GM19193 (cell line): ENCODE results near the gene KCNK4.

Experiments
- POLR2A ChIP-seq: IDR thresholded peaks from 4 replicates; pipeline ENCODE4 v1.6.1; 2011; ENCODE audit not compliant: insufficient read depth, insufficient read length; ENCODE audit errors: extremely low read depth

Gene KCNK4

DNA sequence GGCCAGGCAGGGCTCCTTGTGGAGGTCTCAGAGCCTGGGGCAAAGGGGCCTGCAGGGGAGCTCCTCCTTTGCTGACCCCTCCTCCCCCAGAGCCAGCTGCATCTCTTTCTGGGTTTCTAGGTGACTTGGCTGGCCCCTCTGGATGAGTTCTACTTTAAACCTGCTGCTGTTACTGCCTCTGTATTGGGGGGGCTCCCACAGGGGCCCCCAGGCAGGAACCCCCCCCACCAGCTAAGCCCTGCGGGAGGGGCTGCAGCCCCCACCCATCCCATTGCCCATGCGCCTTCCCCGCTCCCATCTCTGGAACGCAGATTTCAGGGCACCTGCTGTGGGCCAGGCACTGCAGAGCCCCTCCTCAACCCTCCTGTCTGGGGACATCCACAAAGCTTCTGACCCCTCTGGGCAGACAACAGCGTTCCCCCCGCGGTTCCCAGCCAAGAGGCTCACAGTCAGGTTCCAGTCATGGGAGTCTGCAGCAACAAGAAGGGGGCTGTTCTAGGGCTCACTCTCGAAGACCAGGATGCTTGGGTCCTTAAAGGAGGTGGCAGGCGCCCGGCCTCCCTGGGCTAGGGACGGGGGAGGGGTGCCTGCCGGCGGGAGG is 40.6 kb upstream of the KCNK4 start:
- TF ChIP-seq POLR2A, result no peak

DNA sequence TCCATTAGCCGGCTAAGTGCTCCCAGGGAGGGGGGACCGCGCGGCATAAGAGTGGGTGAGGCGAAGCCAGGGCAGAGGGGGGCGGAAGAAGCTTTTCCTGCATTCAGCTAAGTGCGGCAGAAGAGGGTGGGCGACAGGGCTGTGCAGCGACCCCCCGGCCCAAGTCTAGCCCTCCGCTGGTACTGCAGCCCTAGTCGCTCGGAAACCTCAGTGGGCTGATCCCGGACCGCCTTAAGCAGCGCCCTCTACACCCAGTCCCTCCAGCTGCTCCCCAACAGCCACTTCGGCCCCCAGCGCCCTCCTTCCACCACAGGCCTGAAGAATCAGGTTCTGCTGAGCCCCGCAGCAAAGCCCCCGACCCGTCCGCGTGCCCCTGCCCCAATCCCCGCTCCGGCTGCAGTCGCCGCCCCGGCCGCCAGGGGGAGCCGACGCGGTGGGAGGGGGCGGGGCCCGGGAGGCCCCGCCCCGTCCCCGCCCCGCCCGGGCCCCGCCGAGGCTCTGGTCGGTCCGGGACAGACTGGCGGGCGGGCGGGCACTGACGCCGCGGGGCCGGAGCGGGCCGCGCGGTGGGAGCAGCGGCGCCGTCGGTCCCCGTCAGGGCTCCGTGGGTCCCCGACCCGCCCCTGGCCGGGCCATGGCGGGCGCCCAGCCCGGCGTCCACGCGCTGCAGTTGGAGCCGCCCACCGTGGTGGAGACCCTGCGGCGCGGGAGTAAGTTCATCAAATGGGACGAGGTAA is 39.9 kb upstream of the KCNK4 start, which contains the start of gene PLCB3:
TSS of gene PLCB3 (plus strand) at position 515 of the 737 bp plus-strand sequence. CDS start at position 635, 120 bp downstream.
- peak; percentile 48 for TF ChIP-seq POLR2A

DNA sequence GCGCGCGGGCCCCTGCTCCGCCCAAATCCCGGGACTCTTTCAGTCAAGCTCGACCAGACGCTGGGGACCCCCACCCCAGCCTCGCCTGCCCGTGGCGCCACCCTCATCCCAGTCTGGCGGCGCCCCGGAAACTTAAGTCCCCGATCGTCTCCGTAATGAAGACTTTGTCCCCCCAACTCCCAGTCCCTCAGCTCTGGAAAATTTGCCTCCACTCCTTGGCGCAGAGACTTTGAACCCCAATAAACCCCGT is 39.4 kb upstream of the KCNK4 start:
- TF ChIP-seq POLR2A, result no peak

DNA sequence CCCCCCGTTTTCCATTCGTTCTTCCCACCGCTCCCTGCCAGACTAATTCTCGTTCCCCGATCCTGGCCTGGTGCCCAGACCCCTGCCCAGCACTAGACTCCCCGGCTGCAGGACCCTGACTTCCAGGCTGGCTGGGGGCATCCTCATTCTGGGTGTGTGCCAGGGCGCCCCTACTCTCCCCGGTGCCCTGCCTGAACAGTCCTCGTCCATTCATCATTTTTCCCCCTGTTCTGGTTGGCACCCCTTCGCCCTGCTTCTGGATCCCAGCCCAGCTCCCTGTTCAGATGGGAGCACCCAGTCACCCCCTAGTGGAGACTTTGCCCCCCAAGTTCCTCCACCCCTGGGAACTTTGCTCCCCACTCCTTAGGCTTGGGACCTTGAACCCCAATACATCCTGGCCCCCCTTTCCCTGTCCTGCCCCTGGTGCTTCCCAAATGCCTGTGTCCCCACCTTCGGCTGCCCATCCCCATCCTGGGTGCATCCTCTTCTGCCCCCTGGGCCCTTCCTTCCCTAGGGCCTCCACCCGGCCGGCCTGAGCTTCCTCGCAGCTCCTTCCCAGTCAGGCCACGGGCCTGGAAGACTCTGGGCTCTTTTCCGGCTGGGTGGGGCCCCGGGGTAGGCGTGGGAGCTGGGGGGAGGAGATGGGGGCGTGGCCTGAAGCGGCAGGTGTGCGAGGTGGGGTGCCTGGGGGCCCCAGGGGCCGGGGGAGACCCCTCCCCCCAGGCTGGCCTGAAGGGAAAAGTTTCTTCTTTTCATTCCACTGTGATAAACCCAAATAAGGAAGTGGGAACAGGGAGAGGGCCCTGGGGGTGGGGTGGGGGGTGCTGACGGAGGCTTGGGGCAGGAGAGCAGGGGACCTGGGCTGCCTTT is 38.9 kb upstream of the KCNK4 start:
- TF ChIP-seq POLR2A, result no peak

DNA sequence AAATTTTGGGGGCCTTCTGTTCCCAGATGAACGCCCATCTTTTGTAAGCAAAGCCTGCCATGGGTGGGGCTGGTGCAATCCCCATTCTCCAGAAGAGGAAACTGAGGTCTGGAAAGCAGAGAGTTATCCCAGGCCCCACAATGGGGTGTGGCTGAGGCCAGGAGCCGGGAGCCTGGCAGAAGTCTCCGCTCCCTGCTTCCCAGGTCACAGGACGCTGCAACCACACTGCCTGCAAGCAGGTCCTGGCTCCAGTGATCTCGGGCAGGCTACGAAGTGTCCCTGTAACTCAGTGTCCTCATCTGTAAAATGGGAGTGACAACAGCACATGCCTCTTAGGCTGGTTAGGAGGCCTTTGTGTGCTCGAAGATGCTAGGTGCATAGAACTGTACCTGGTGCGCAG is 38.1 kb upstream of the KCNK4 start:
- TF ChIP-seq POLR2A, result no peak

DNA sequence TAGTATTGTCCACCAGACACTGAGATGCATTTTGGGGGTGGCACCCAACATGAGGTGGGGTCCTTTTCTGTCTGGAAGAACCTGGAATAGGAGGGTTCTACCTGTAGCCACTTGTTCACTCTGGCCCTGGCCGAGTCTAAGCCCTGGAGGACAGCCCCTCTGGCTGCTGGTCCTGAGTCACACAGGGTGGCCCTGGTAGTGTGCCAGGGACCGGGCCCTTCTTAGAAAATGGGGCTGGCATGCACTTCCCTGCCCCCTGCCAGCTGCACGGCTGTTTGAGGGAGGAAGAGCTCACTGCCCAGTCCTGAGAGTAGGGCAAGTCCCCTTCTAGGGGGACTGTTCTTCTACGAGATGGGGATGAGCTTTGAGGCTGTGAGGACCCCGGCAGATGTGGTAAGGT is 37.6 kb upstream of the KCNK4 start:
- TF ChIP-seq POLR2A, result no peak

DNA sequence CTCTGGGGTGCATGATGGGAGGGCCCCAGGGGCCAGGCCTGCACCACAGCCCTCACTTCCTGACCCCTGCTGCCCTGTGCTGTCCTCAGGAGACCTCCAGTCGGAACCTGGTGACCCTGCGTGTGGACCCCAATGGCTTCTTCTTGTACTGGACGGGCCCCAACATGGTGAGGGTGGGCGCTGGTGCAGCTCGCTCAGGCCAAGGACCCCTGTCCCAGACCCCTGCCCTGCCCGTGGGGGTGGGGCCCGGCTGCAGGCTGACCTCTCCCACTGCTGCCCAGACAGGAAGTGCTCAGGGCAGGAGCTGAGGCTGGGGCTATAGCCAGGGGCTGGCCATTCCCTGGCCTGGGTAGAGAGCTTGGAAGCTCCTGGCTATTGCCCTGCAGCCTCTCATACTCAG is 36.8 kb upstream of the KCNK4 start:
- no peak for TF ChIP-seq POLR2A

DNA sequence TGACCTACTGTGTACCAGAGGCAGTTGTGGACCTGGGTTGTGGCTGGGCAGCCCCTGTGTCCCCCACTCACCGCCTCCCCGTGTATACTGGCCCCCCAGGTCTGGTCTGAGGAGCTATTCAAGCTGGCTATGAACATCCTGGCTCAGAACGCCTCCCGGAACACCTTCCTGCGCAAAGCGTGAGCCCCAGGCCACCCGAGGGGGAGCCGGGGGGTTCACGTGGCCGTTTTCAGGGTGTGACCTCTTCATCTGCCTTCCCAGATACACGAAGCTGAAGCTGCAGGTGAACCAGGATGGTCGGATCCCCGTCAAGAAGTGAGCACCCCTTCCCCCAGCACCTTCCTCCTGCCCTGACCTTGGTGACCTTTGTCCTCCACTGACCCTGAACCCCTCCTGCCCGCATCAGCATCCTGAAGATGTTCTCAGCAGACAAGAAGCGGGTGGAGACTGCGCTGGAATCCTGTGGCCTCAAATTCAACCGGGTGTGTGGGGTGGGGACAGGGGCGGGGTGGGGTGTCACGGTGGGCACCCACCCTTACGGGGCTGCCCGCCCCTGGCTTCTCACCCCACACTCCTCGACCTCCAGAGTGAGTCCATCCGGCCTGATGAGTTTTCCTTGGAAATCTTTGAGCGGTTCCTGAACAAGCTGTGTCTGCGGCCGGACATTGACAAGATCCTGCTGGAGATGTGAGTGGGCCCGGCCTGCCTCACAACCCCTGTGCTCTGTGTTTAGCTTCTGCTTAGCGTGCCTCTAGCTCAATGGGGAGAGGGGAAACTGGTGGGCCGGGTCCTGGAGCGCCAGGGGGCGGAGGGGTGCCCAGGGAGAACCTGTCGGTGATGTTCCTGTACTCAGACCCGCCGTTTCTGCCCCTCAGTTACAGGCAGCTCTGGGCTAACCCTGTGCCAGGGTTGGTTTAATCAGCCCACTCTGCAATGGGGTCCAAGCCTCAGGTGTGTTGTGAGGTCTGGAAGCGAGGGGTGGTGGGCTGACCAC is 35.7 kb upstream of the KCNK4 start:
- no peak for TF ChIP-seq POLR2A

DNA sequence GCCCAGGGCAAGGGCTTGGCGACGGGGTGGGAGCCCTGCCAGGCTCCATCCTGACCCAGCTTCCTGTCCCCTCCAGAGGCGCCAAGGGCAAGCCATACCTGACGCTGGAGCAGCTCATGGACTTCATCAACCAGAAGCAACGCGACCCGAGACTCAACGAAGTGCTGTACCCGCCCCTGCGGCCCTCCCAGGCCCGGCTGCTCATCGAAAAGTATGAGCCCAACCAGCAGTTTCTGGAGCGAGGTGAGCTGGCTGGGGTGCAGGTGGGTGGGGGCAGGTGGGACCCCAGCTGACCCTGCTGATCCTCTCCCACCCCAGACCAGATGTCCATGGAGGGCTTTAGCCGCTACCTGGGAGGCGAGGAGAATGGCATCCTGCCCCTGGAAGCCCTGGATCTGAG is 34.8 kb upstream of the KCNK4 start:
- no peak for TF ChIP-seq POLR2A

DNA sequence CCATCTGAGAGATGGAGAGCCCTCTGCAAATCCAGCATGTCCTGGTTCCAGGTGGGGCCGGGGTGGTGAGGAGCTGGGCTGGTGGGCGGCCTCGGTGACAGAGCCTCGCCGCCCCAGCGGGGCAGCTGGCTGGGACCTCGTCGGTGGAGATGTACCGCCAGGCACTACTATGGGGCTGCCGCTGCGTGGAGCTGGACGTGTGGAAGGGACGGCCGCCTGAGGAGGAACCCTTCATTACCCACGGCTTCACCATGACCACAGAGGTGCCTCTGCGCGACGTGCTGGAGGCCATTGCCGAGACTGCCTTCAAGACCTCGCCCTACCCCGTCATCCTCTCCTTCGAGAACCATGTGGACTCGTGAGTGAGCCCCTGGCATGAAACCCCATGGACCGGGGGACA is 32.7 kb upstream of the KCNK4 start:
- TF ChIP-seq POLR2A, result no peak

DNA sequence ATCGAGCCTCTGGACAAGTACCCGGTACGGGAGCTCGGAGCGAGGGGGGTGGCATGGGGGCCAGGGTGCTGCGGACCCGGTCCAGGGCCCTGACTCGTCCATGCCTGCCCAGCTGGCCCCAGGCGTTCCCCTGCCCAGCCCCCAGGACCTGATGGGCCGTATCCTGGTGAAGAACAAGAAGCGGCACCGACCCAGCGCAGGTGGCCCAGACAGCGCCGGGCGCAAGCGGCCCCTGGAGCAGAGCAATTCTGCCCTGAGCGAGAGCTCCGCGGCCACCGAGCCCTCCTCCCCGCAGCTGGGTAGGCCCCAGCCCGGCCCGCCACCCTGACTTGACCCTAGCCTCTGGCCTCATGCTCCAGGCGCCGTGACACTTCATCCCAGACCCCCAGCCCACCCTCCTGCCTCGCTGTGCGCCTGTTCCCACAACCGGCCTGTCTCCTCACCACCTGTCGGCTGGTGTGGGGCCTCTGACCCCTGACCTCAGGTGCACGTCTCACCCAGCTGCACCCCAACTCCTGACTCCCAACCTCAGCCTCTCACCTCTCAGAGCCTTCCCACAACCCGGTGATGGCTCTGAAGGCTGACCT is 32.1 kb upstream of the KCNK4 start:
- no peak for TF ChIP-seq POLR2A

DNA sequence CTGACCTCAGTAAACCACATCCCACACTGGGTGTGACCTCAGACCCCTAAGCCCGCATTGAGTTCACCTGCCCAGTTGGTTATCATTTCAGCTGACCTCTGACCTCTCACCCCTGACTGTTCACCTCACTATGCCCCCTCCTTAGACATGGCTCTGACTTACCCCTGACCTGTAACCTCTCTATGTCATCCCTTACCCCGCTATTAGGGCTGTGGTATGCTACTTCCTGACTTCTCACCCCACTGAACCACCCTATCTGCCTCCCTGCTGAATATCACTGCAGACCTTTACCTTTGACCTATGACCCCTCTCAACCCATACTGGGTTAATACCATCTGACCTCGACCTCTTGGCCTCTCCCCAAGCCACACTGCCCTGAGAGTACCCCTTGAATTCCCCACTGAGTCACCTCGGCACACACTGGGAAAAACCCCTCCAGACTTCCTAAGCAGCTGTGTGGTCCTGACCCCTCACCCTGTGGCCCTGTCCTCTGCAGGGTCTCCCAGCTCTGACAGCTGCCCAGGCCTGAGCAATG is 31.5 kb upstream of the KCNK4 start:
- TF ChIP-seq POLR2A, result no peak

DNA sequence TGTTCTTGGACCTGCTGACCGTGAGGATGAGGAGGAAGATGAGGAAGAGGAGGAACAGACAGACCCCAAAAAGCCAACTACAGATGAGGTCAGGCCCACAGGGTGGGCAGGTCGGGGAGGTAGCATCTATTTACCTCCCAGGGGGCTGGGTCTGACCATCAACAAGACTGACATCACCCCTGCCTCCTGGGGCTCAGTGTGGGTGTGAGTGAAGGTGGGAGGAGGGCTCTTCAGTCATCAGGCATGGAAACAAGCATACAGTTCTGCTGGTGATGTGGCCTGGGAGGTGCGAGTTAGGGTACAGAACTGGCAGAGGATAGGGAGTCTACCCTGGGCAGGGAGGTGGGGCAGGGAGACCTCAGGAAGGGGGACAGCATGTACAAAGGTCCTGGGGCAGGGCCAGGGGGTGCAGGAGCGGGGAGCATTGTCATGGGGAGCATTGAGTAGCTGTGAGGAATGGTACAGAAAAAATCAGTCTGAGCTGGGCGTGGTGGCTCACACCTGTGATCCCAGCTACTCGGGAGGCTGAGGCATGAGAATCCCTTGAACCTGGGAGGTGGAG is 30.9 kb upstream of the KCNK4 start:
- no peak for TF ChIP-seq POLR2A

DNA sequence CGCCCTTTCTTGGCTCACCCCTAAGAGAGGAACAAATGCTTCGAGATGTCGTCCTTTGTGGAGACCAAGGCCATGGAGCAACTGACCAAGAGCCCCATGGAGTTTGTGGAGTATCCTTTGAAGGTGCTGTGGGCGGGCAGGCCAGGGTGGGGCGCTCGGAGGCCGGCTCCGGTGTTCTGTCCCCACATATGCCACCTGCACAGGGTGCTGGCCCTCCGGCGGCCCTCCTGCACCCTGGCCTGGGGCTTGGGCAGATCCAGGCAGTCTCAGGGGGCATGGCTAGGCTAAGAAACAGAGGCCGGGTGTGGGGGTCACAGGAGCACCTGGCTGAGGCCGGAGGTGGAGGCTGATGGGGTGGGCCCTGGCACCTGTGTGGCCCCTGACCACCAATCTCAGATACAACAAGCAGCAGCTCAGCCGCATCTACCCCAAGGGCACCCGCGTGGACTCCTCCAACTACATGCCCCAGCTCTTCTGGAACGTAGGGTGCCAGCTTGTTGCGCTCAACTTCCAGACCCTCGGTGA is 29.5 kb upstream of the KCNK4 start:
- TF ChIP-seq POLR2A, result no peak

DNA sequence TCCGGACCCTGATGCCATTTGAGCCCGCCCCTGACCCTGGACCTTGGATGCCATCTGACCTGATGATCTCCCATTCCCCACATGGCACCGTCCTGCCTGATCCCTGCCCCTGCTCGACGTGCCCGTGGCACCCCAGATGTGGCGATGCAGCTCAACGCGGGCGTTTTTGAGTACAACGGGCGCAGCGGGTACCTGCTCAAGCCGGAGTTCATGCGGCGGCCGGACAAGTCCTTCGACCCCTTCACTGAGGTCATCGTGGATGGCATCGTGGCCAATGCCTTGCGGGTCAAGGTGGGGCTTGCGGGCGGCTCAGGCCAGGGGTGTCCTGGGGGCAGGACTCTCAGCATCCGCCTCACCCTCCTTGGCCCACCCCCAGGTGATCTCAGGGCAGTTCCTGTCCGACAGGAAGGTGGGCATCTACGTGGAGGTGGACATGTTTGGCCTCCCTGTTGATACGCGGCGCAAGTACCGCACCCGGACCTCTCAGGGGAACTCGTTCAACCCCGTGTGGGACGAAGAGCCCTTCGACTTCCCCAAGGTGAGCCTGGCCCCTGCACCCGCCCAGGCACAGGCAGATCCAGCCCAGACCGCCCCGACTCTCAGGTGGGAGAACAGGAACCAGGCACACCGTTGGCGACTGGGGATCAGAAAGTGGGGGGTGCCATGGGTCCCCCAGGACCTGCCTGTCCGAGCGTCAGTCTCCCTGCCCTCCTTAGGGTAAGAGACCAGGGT is 28.7 kb upstream of the KCNK4 start:
- TF ChIP-seq POLR2A, result no peak
